ENCODE data around the gene AVPR2.

The AVPR2 gene

DNA sequence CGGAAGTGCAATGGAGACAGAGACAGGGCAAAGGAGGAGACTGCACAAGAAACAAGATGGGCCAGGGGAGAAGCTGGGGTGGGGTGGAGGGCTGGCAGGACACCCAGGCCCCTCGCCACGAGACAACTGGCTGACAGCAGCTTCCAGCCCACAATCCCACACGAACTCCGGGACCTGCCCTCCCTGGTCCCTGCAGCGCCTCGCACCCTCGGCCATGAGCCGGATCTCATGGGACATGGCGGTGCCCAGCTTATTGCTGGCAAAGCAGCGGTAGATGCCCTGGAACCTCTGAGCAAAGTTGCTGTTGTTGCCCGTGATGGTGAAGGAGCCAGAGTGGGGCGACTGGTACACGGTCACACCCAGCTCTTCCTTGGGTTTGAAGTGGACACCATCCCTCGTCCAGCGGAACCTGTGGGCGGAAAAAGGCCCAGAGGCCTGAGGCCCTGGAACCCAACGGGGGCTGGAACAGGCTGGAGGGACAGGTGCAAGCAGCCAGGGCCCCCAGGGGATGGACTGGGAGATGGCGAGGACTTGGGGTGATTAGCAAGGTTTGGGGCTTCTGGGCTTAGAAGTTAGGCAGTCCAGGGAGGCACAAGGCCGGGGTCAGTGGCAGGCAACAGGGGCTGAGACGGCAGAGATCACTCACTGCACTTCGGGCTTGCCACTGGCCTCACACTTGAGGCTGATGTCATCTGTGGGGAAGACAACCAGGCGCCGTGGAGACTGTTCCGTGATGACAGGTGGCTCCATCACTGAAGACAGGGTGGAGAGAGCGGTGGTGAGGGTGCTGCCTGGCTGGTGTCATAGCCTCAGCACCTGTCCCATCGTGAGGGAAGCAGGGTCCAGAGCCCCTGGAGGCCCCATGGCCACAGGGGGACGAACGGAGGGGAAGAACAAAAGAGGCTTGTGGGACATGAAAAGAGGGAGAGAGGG is 32.3 kb upstream of the AVPR2 start:
- DNase-seq: no peak

DNA sequence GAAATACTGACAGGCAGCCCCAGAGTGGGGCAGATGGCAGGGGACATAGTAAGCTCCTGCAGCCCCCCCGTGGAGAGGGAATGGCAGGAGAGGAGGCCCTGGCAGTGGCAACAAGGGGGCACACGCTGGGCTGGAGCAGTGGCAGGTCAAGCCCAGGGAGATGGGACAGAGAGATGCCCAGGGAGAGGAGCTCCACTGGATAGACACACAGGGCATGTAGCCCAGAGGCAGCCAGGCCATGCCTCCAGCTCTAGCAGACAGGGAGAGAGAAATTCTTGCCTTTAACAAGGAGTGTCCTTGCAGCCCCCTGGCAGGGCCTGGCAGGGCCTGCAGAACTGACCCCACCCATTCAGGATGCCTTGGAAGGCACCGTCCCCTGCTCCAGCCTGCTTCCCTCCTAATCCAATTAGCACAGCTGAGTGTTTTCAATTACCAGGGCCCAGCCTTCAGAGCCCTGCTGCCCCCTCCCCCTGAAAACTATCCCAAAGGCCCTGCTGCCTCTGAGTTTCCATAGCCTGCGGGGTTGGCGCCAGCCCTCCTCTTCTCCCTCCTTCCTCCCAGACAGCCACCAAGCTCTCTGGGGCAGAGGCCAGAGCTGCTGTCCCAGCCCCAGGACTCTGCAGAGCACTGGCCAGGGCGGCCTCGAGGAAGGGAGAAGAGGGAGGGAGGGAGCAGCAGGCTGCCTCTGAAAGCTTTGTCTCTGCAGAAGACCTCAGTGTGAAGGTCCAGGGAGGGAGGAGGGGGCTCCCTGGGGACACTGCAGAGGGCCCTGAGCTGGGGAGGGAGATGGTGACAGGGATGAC is 31.0 kb upstream of the AVPR2 start:
- no peak for DNase-seq

DNA sequence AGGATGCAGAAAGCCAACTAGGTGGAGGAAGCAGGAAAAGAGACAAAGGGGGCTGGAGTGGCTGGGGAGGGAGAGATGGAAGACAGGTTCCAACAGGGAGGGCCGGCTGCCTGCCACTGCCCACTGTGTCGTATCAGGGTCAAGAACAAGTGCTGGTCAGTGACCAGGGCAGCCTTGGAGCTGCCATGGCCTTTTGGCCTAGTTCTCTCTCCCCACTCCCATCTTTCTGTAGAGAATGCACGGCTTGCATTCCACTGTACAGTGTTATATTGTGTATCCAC is 30.4 kb upstream of the AVPR2 start:
- no peak for DNase-seq

DNA sequence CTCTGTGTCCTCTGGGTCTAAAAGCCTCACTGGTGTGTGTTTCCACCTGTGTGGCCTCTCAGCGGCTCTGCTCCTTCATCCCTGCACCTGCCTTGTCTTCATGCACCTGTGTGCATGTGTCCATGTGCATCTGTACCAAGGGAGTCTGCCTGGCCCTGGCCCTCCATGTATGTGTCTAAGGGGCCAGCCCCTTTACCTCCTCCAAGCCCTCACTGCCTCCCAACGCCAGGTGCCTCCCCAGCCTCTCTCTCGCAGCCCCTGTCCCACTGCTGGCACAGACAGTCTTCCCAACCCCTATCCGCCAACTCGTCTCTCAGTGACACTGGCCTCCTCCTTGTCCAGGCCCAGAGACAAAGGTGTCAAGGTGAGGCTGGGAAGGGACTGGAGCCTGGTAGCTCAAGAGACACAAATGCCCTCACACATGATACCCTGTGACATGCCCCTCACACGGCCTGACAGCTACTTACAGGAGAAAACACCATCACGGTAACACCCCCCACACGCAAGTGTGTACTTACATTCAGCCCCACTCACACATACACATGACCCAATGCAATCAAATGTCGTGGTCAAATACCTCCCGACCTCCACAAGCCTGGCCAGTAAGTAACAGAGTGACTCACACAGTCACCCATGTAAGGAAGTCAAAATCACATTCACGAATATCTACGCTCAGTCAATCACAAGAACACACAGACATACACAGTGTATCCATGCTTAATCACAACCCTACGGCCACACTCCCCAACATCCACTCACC is 29.9 kb upstream of the AVPR2 start:
- no peak for DNase-seq

DNA sequence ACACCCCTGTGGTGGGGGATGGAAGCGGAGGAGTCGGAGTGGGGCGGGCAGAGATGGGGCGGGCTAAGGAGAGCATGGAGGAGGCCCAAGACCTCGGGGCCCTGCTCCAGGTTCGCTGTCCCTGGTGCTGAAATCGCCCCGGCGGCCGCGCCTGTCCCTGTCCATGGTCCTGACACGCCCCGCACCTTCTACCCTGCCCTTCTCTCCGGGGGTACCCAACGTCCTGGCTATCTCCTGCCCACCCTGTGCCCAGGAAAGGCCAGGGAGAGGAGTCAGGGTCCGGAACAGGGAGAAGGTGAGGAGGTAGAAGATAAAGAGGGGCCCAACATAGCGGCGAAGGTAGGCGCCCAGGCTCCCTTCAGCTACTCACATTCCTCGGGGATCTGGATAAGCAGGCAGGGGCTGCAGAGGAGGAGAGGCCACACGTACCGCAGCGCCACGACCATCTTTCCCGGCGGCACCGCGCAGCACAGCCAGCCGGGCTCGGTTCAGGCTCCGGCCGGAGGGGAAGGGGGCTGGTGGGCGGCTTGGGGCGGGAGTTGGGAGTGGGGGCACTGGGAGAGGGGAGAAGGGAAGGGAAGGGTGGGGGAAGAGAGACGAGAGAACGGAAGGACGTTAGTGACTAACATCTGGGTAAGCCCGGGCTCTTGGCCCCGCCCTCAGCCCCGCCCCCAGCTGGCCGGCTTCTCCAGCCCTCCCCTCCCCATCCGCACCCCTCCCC is 28.9 kb upstream of the AVPR2 start:
- DNase-seq: peak; percentile 3

DNA sequence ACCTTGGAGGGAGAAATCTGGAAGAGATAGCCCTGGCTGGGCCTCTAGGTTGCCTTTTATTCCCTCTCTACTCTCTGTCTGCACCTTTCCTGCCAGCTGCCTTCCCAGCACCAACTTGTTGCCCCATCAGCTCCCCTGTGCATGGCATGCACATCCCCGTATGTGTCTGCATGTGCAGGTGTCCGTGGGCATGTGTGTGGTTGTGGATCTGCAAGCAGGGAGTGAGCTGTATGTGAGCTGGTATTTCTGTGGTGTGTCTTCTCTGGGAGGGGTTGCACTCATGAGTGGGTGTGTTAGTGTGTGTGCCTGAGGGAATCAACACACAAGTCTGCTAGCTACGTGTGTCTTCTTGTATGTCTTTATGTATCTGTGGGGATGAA is 28.4 kb upstream of the AVPR2 start:
- no peak for DNase-seq

DNA sequence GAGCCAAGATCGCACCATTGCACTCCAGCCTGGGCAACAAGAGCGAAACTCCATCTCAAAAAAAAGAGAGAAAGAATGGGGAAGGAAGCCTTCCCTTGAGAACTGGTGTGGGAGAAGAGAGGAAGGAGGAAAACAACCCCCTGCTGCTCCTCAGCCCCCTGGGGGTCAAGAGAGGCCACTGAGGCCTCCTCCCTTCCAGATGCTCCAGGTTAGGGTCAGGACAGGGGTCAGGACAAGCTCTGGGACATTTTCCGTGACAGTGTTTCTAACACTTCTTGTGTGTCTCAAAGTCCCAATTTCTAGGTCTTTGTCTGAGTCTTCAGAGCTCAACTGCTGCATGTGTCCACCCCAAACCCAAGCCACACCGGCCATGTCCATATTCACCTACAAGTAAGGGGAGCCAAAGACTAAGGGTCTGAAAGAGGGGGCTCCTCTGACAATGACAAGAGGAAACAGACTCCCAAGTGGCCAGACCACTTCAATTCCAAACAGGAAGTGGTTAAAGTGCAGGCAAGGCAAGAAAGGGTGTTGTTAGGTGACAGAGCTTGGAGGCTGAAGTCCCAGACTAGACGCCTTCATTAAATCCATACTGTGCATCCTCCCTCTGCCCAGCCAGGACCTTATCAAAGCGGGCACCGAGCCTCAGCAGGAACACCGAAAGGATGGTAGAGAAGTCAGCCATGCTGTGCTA is 26.8 kb upstream of the AVPR2 start:
- peak; percentile 32 for DNase-seq

DNA sequence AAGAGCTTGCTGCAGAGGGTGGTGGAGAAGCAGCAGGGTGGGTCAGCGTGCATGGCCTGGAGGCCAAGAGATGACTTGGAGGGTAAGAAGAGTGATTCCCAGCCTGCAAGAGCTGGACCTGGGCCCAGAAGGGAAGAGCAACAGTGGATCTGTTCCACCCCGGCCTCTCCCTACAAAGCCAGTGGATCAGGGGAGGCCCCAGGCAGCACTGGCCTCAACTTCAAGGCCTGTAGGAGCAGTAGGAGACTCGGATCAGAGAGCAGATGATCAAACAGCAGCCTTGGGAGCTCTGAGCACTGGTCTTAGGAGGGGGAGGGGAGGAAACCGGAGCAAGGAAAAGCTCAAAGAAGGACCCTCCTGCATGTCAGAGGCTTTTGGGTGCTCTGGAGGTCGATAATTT is 26.1 kb upstream of the AVPR2 start:
- no peak for DNase-seq

DNA sequence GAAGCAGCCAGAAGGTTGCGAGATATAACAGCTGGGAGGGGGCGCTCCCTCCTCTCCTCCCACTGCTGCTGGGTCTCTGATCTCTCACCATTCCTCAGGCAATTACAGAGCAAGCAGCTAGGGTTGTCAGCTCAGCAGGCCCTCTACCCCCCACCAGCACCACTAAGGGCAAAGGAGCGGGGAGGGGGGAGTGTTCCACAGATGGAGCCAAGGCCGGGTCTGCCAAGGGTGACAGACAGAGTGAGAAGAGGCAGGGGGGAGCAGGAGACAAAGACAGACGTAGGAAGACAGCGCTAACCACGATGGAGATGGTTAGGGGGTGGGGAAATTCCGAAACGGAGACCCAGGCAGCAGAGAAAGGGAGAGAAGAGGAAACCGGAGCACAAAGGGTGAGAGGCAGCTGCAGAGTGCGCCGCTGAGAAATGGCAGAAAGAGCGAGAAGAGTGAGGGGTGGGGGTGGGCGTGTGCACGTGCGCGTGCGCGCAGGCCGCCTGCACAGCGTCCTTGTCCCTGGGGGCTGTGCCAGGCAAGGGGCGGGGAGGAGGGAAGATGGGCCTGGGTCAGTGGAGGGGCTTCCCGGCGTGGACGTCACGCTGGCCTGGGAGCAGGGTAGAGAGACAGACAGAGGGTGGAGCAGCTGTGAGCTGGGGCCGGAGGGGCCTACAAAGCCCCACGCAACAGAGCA is 25.4 kb upstream of the AVPR2 start:
- DNase-seq: peak; percentile 1

DNA sequence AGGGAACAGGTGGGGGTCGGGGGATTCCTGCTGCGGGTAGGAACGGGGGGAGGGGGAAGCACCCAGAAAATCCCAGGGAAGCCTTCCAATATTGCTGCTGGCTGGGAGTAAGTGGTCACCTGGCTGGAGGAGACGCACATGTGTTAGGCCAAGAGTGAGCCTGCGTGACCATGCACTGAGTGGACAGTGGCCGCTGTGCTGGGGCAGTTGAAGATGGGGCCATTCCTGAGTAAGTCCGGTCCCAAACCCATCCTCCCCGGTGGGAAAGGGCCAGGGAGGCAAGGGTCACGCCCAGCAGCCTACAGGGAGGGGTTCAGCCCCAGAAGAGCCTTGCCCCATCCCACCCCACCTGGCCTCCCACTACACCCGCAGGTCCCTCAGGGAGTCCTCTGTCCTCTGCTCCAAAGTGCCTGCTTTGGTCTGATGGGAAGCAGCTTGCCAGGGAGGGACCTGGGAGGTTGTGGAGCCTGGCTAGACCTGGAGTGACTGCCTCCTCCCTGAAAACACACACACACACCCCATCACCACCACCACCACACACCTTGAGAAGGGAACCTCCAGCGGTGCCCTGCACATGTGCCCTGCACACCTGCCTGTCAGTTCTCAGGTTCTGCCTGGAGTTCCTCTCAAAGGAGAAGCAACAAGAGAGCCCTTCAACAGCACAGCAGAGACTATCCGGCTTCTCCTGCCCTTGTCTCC is 24.6 kb upstream of the AVPR2 start:
- no peak for DNase-seq

DNA sequence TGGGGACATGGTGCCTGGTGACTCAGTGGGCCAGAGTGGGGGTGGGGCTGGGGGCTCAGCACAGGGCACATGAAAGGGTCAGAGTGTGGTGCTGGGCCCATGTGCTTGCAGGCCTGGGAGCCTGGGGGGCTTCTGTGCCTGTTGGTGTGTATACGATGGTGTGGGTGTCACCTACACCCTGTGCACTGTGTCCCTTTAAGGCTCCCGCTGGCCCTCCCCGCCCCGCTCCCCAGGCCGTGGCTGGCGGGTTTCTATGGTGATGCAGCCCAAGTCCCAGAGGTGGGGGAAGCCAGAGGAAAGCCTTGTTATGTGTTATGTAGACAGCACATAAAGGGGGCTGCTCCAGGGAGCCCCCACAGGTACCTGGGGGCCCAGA is 24.0 kb upstream of the AVPR2 start:
- DNase-seq: no peak

DNA sequence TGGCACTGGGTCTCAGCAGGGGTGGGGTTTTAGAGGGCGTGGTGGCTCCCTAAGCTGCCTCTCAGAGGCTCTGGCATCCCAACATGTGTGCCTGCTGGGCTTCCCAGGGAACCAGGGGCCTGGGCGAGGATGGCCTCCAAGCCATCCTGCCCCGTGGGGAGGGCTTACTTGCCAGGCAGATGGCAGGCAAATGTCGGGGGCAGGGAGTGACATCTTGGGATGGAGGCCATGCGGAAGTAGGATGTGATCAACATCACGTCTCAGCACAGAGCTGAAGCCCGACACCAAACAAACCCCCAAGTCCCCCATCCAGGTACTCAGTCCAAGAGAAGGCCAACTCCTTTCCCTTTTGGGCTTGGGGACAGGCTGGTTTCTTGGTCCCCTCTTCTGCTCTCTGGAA is 23.2 kb upstream of the AVPR2 start:
- DNase-seq: no peak

DNA sequence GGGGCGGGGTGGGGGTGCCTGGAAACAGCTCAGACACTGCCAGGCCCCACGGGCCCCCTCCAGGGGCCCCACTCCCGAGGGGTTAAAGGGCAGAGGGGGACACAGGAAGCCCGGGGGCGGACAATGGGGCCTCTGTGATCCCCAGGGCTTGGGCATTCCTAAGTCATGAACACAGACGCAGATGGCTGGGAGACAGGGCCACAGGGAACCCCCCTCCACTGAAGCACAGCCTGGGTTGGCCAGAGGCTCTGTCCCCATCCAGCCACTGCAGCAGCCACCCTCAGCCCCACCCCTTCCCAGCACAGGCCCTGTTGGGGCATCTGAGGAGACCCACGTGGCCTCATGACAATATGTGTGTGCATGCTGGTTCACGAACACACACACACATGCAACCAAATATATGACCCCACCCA is 22.4 kb upstream of the AVPR2 start:
- DNase-seq: no peak

DNA sequence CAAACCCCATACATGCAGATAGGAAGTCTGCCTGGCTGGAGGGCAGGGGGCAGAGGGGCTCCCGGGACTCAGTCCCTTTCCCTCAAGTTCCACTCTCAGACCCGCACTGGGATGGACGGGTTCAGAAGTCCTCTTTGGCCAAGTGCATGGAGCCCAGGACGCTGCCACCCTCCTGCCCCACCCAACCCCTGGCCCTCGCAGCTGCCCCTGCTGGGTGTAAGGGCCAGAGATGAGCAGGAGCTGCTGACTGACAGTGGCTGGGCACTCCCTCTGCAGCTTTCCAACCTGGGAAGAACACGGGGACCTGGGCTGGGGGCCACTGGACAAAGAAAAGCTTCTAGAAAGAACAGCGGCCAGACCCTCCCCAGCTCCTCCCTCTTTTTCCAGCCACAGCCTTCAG is 21.9 kb upstream of the AVPR2 start:
- DNase-seq: no peak

DNA sequence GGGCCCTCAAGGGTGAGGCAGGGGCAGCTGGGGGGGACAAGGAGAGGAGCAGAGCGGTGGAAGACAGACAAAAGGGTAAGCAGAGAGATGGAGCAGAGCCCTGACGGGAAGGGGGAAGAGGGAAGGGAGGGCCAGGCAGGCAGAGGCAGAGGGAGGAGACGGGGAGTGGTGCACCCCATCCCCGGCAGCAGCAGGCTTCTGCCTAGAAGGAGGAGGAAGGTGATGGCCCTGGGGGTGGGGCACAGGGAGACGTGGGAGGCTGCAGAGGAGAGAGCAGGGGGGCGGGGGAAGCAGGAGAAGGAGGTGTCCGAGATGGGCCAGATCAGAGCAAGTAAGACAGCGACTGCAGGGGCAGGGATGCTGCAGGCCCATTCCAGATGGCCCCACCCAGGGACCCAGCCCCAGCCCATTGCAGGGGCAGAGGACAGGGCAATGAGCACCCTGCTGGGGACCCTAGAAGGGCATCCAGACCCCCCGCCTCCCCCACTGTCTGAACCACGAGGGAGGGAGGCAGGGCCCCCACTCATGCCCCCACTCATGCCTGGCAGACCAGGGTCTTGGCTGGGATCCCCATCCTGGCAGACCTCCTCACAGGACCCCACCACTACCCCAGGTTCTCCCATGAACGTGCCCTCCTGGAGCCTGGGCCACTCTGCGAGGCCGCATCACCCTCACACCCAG is 21.2 kb upstream of the AVPR2 start:
- no peak for DNase-seq

DNA sequence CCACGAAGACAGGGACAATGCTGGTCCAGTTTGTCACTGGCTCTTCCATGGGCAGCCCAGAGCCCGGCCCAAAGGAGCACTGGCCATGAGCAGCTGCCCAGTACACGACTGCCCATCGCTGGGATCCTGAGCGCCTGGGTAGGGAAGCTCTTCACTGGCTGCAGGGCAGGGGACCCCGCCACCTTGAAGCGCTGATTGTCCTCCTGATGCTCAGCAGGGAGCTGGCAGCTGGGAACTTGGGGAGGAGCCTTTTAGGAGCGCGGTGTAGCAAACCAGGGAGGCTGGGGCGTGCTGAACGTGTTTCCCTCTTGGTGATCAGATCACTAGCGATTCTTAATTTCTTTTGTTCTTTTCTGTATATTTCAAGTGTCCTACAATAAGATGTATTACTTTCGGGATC is 20.3 kb upstream of the AVPR2 start:
- no peak for DNase-seq

DNA sequence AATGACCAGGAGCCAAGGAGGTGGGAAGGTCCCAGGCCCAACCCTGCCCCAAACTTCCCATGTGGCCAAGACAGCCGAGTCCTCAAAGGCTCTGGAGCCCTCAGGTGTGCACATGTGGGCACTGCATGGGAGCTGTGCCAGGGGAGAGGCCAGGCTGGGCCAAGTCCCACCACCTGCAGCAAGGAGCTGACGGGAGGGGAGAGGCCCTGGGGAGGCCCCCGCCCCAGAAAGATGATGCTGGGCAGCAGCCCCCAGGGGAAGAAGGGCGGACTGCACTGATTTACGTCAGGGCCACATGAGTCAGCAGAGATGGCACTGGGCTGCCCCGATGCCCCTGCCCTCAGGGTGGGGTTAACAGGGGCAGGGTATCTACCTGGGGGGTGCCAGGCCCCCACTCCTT is 19.9 kb upstream of the AVPR2 start:
- no peak for DNase-seq

DNA sequence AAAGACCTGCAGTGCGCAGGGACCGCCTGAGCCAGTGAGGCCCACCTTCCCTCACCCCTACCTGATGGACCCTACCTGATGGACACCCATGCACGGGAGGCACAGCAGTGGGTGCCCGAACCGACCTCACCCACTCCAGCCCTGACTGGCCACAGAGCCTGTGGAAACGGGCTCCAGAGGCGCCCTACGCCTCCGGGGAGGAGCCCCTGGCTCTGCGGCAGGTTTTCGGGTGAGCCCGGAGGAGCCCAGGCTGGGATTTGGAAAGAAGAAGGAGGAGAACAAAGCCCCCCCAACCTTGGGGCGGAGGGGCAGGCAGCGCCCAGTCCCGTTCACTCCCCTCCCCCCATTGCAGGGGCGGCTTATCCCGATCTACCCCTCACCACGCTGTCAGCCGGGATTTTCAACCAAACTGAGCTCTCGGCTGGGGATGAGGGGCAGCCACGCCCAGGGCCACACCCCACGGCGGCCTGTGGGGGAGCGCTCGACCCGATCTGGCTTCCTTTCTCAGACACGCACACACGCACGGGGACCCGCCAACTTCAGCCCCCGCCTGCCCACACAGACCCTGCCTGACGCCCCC is 19.2 kb upstream of the AVPR2 start:
- no peak for DNase-seq

DNA sequence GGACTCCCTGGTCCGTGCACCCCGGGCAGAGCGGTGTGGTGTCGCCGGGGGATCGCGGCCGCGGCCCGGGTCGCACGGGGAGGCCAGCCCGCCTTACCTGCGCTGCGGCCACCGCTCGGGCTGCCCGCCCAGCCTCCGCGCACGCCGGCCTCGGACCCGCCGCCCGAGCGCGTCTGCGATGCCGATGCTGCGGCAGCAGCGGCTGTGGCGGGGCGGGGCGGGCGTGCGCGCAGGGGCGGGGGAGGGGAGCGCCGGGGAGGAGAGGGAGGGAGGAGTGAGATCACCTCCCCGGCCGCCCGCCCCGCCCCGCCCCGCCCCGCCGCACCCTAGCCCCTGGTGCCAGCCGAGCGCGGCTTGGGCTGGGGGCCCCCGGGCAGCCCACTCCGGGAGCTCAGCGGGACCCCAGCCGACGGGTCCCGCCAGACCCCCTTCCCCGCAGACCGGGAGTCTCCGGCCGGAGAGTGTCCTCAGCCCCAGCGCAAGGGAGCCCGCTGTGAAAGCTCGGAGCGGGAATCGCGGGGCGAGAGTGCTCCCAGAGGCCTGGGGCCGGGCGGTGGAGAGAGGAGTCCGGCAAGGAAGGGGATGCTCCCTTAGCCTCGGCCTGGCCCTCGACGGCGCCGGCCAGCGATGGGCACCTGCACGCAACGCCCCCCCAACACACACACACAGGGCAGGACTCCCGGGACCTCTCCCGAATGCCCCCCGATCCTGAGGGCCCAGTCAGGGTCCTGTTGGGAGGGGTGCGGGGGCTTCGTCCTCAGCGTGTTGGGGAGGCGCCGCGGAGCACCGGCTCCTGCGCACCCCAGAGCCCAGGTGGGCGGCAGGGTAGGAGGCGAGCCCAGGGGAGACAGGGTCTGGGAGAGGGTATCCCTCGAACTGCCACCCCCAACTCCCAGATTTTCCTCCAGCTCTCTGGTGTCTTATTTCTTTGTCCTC is 18.2 kb upstream of the AVPR2 start, which contains the start of gene L1CAM:
TSS of gene L1CAM (minus strand) at position 206 of the 936 bp plus-strand sequence. CDS start 10,337 bp downstream, outside the sequence.
- no peak for DNase-seq

Measured in MV-4-11 (cell line).